Body of pancreas (tissue), 4 donors: ENCODE results near the gene ATP11A.

Experiments used
- CTCF ChIP-seq, 7 experiments: fragments of 450-650 bp in 4 of 7; fragments of 200-600 bp in 3 of 7; sonication (generic) in 3 of 7; IDR thresholded peaks; one replicate each; pipeline ENCODE4 v1.5.1; 2016 to 2019; ENCODE audit warnings: antibody characterized with exemption in 7 of 7
- POLR2A ChIP-seq, 3 donors: fragments of 450-650 bp; IDR thresholded peaks; one replicate each; pipeline ENCODE4 v1.6.1; 2016; ENCODE audit warnings: antibody characterized with exemption in 3 of 3, mild to moderate bottlenecking in 2 of 3

- TF ChIP-seq POLR2A (IDR thresholded peaks at IDR 0.05) = no peak
- TF ChIP-seq CTCF (IDR thresholded peaks at IDR 0.05) = no peak
Observed at GRCh38 chr13:112825071-112825470, 135.2 kb downstream of the ATP11A start.
